NCI-H146 (cell line): ENCODE measurements around the gene DENND4A.
"Not testable (repeated sequence)": the region's sequence is repeated elsewhere in the genome, so short reads cannot be mapped to it uniquely, and the experiment has no call there.

Experiments
- DNase-seq: peaks from one replicate; lab custom pipeline; 2025; lab: John Stamatoyannopoulos, UW

The DENND4A gene

GRCh38 chr15:65789105-65789504 is 3.0 kb downstream of the DENND4A start:
- DNase-seq: no peak

GRCh38 chr15:65787260-65787659 is 4.8 kb downstream of the DENND4A start:
- DNase-seq: no peak

- no peak for DNase-seq
Measured at GRCh38 chr15:65785151-65785550, 6.9 kb downstream of the DENND4A start.

GRCh38 chr15:65783872-65784271 is 8.2 kb downstream of the DENND4A start:
- no peak for DNase-seq

- DNase-seq: no peak
Measured at GRCh38 chr15:65782096-65782495, 10.0 kb downstream of the DENND4A start.

- not testable (repeated sequence) for DNase-seq
Measured at GRCh38 chr15:65778701-65779100, 13.4 kb downstream of the DENND4A start.

- no peak for DNase-seq
Measured at GRCh38 chr15:65778269-65778668, 13.8 kb downstream of the DENND4A start.

- no peak for DNase-seq
Measured at GRCh38 chr15:65777843-65778242, 14.2 kb downstream of the DENND4A start.

- DNase-seq: no peak
Measured at GRCh38 chr15:65777053-65777452, 15.0 kb downstream of the DENND4A start.

GRCh38 chr15:65773386-65774111 is 18.5 kb downstream of the DENND4A start:
- no peak for DNase-seq

GRCh38 chr15:65772930-65773329 is 19.2 kb downstream of the DENND4A start:
- no peak for DNase-seq

GRCh38 chr15:65771870-65772269 is 20.2 kb downstream of the DENND4A start:
- no peak for DNase-seq

- DNase-seq: no peak
Measured at GRCh38 chr15:65769482-65769881, 22.6 kb downstream of the DENND4A start.

- no peak for DNase-seq
Measured at GRCh38 chr15:65767895-65768294, 24.2 kb downstream of the DENND4A start.

- DNase-seq: no peak
Measured at GRCh38 chr15:65767264-65767595, 24.9 kb downstream of the DENND4A start.

- peak; percentile 5 for DNase-seq
Measured at GRCh38 chr15:65766422-65767263, 25.4 kb downstream of the DENND4A start.

GRCh38 chr15:65765106-65765505 is 27.0 kb downstream of the DENND4A start:
- no peak for DNase-seq

- DNase-seq: no peak
Measured at GRCh38 chr15:65762914-65763787, 28.9 kb downstream of the DENND4A start.

GRCh38 chr15:65762399-65762798 is 29.7 kb downstream of the DENND4A start:
- DNase-seq: no peak

- DNase-seq: no peak
Measured at GRCh38 chr15:65761210-65761926, 30.7 kb downstream of the DENND4A start.

GRCh38 chr15:65759441-65759840 is 32.7 kb downstream of the DENND4A start:
- DNase-seq: no peak

- no peak for DNase-seq
Measured at GRCh38 chr15:65758242-65758641, 33.9 kb downstream of the DENND4A start.
